SK-N-SH (cell line): ENCODE results near the gene MYH16. TPM values are rescaled to one million over a fixed set of nuclear protein-coding genes. Genes with fewer than 3 reads are reported as not detected.

Source experiments
- CTCF ChIA-PET: fragments of 300-600, 350-600 bp; formaldehyde crosslinking; extraction: SDS; loops from one replicate; lab custom pipeline; 2021; lab: Yijun Ruan, JAX
- POLR2A ChIA-PET: fragments of 350-600 bp; sonication (Branson Sonifier 250); formaldehyde crosslinking; extraction: SDS; loops from one replicate; lab custom pipeline; 2020; ENCODE audit warnings: antibody characterized with exemption, inconsistent platforms; lab: Yijun Ruan, JAX
- DNase-seq: peaks from one replicate; pipeline ENCODE4 v3.0.0; 2012
- H2AFZ ChIP-seq: fragments of 200-600 bp; sonication (generic); 2 replicates; pipeline ENCODE4 v1.8.1; 2016; ENCODE audit warnings: antibody characterized with exemption, mild to moderate bottlenecking, low read depth
- H3F3A ChIP-seq: fragments of 200-600 bp; sonication (generic); replicated peaks from 2 replicates; pipeline ENCODE3; 2016; ENCODE audit warnings: antibody characterized with exemption, mild to moderate bottlenecking; ENCODE audit not compliant: insufficient read depth
- H3K27ac ChIP-seq, 2 experiments: fragments of 200-500 bp in 1 of 2; fragments of 200-600 bp in 1 of 2; sonication (Bioruptor generic) in 1 of 2; sonication (generic), shearing (Covaris generic) in 1 of 2; 2 replicates each; pipeline versions ENCODE4 v1.5.1 to v1.6.1; 2014 to 2016; ENCODE audit warnings: low read depth in 2 of 2, inconsistent platforms in 1 of 2, low read length in 1 of 2, mild to moderate bottlenecking in 1 of 2, mixed read lengths in 1 of 2
- H3K27me3 ChIP-seq: fragments of 200-600 bp; sonication (generic), shearing (Covaris generic); 2 replicates; pipeline ENCODE4 v1.6.1; 2016; ENCODE audit warnings: mixed run types; ENCODE audit not compliant: insufficient read depth
- H3K36me3 ChIP-seq, 2 experiments: fragments of 200-500 bp in 1 of 2; fragments of 200-600 bp in 1 of 2; sonication (Bioruptor generic) in 1 of 2; sonication (generic) in 1 of 2; replicated peaks in 1 of 2; 2 replicates each; pipeline versions ENCODE3 to v1.5.1; 2014 to 2016; ENCODE audit warnings: low read length in 1 of 2, mild to moderate bottlenecking in 1 of 2; ENCODE audit not compliant: insufficient read depth in 2 of 2, control insufficient read depth in 1 of 2
- H3K4me1 ChIP-seq, 2 experiments: fragments of 200-500 bp in 1 of 2; fragments of 200-600 bp in 1 of 2; sonication (Bioruptor generic) in 1 of 2; sonication (generic), shearing (Covaris generic) in 1 of 2; 2 replicates each; pipeline versions ENCODE4 v1.5.1 to v1.6.1; 2014 to 2016; ENCODE audit warnings: low read depth in 1 of 2, low read length in 1 of 2, mixed run types in 1 of 2; ENCODE audit not compliant: insufficient read depth in 2 of 2, control insufficient read depth in 1 of 2
- H3K4me2 ChIP-seq: fragments of 200-600 bp; sonication (generic), shearing (Covaris generic); 2 replicates; pipeline ENCODE4 v1.6.1; 2017; ENCODE audit warnings: mixed run types
- H3K4me3 ChIP-seq, 2 experiments: fragments of 200-500 bp in 1 of 2; fragments of 200-600 bp in 1 of 2; sonication (Bioruptor generic) in 1 of 2; sonication (generic), shearing (Covaris generic) in 1 of 2; 2 replicates each; pipeline versions ENCODE4 v1.5.1 to v1.8.1; 2014 to 2016; ENCODE audit warnings: low read depth in 2 of 2, inconsistent platforms in 1 of 2, low read length in 1 of 2, mild to moderate bottlenecking in 1 of 2, mixed read lengths in 1 of 2, moderate library complexity in 1 of 2
- H3K79me2 ChIP-seq: fragments of 200-600 bp; sonication (generic); 2 replicates; pipeline ENCODE4 v1.8.1; 2017; ENCODE audit warnings: mild to moderate bottlenecking; ENCODE audit not compliant: insufficient read depth
- H3K9ac ChIP-seq: fragments of 200-600 bp; sonication (generic); 2 replicates; pipeline ENCODE4 v1.6.1; 2017; ENCODE audit warnings: mixed run types
- H3K9me2 ChIP-seq: fragments of 200-600 bp; sonication (generic); 2 replicates; pipeline ENCODE4 v1.6.1; 2017; ENCODE audit warnings: mixed run types
- H3K9me3 ChIP-seq: fragments of 200-600 bp; sonication (generic); 2 replicates; pipeline ENCODE4 v1.6.1; 2017; ENCODE audit warnings: mixed run types, mild to moderate bottlenecking, moderate library complexity
- H4K20me1 ChIP-seq: fragments of 200-600 bp; sonication (generic); 2 replicates; pipeline ENCODE4 v1.6.1; 2017; ENCODE audit warnings: mild to moderate bottlenecking, mixed run types; ENCODE audit not compliant: insufficient read depth
- CHD2 ChIP-seq: fragments of 150-350 bp; IDR thresholded peaks from 2 replicates; pipeline ENCODE4 v1.6.1; 2018; ENCODE audit warnings: low read length; ENCODE audit not compliant: partially characterized antibody
- EP300 ChIP-seq, 2 experiments: IDR thresholded peaks; 2 replicates each; pipeline versions ENCODE4 v1.4.0 to v1.6.1; 2012; ENCODE audit warnings: borderline replicate concordance in 1 of 2, low read depth in 1 of 2, low read length in 1 of 2
- FOXJ3 ChIP-seq: sonication (generic); formaldehyde crosslinking; IDR thresholded peaks from 2 replicates; pipeline ENCODE4 v1.5.1; 2020; ENCODE audit warnings: mild to moderate bottlenecking, missing genetic modification reagents
- GABPA ChIP-seq: IDR thresholded peaks from 2 replicates; pipeline ENCODE4 v1.4.0; 2012; ENCODE audit warnings: low read depth, mild to moderate bottlenecking
- GATA2 ChIP-seq: sonication (generic); formaldehyde crosslinking; IDR thresholded peaks from 2 replicates; pipeline ENCODE4 v1.5.0; 2020; ENCODE audit warnings: mild to moderate bottlenecking, missing genetic modification reagents
- JUND ChIP-seq: IDR thresholded peaks from 2 replicates; pipeline ENCODE4 v1.4.0; 2012
- MAX ChIP-seq: IDR thresholded peaks from 2 replicates; pipeline ENCODE4 v1.4.0; 2012; ENCODE audit warnings: low read depth
- NFIC ChIP-seq: IDR thresholded peaks from 2 replicates; pipeline ENCODE4 v1.4.0; 2012; ENCODE audit warnings: borderline replicate concordance
- PBX3 ChIP-seq: IDR thresholded peaks from 2 replicates; pipeline ENCODE4; 2012
- RCOR1 ChIP-seq: fragments of 150-350 bp; IDR thresholded peaks from 2 replicates; pipeline ENCODE4 v1.6.1; 2017; ENCODE audit warnings: antibody characterized with exemption, low read length
- REST ChIP-seq: IDR thresholded peaks from 2 replicates; pipeline ENCODE4 v1.6.1; 2012; ENCODE audit warnings: mild to moderate bottlenecking, low read depth, low read length, moderate library complexity
- RFX5 ChIP-seq: IDR thresholded peaks from 2 replicates; pipeline ENCODE4 v1.6.1; 2012; ENCODE audit warnings: mild to moderate bottlenecking, improper control_type of control experiment, low read length
- RXRA ChIP-seq: IDR thresholded peaks from 2 replicates; pipeline ENCODE4 v1.4.0; 2012; ENCODE audit warnings: low read depth, mild to moderate bottlenecking, borderline replicate concordance
- SIN3A ChIP-seq: IDR thresholded peaks from 2 replicates; pipeline ENCODE4 v1.6.1; 2012; ENCODE audit warnings: low read depth, mild to moderate bottlenecking, low read length, moderate library complexity, borderline replicate concordance
- SMC3 ChIP-seq: IDR thresholded peaks from 2 replicates; pipeline ENCODE4 v1.6.1; 2012; ENCODE audit warnings: low read depth, low read length, improper control_type of control experiment
- TAF1 ChIP-seq: IDR thresholded peaks from 2 replicates; pipeline ENCODE4 v1.6.1; 2012; ENCODE audit warnings: low read depth, mild to moderate bottlenecking, low read length, moderate library complexity, borderline replicate concordance
- TCF12 ChIP-seq: IDR thresholded peaks from 2 replicates; pipeline ENCODE4 v1.4.0; 2012
- TEAD4 ChIP-seq: IDR thresholded peaks from 2 replicates; pipeline ENCODE4 v1.4.0; 2012; ENCODE audit warnings: mild to moderate bottlenecking, borderline replicate concordance; ENCODE audit not compliant: insufficient read depth
- USF2 ChIP-seq: fragments of 150-350 bp; IDR thresholded peaks from 2 replicates; pipeline ENCODE4 v1.6.1; 2017; ENCODE audit warnings: antibody characterized with exemption, low read length, low read depth, borderline replicate concordance
- YY1 ChIP-seq: IDR thresholded peaks from 2 replicates; pipeline ENCODE4 v1.4.0; 2012; ENCODE audit warnings: low read depth, mild to moderate bottlenecking
- WGBS: methylation state at CpG from one replicate; pipeline ENCODE4 v1.1.6; 2017; ENCODE audit warnings: low lambda C conversion rate; 5-methylcytosine and 5-hydroxymethylcytosine counted together
- polyA plus RNA-seq, 3 experiments: library from polyadenylated mRNA; depleted of rRNA; stranded (reverse); fragments of >200 nt; gene quantifications; 2 replicates each; pipeline ENCODE4 v1.2.3, GENCODE V29; 2012

The MYH16 gene
- polyA plus RNA-seq, 1 of the 3 experiments (the other 2 are of a cell fraction): 0.41 TPM

GRCh38 chr7:99255463-99255862, 17.2 kb upstream of the MYH16 start:
- H4K20me1 ChIP-seq: no peaks in the 10 kb centered on the region
- no peaks in the 10 kb centered on the region for H3K36me3 ChIP-seq
- H3K4me1 ChIP-seq: no peaks in the 10 kb centered on the region
- POLR2A ChIA-PET: no interaction called here
- no peaks in the 10 kb centered on the region for H3F3A ChIP-seq
- H3K79me2 ChIP-seq: no peaks in the 10 kb centered on the region
- H3K27ac ChIP-seq: no peak overlapping the region
- H3K27me3 ChIP-seq: no peaks in the 10 kb centered on the region
- no peaks in the 10 kb centered on the region for H3K9me2 ChIP-seq
- TF ChIP-seq FOXJ3 (CRISPR knock-in tag) (no peak), YY1 (no peak), RFX5 (no peak), NFIC (no peak), RCOR1 (no peak), USF2 (no peak), TCF12 (no peak), REST (no peak), TAF1 (no peak), JUND (no peak), PBX3 (no peak), GATA2 (no peak), EP300 (IDR thresholded peaks at IDR 0.05; ENCODE audit: borderline replicate concordance in 1 of 2, low read depth in 1 of 2, low read length in 1 of 2) (no peak), SMC3 (no peak), CHD2 (no peak), SIN3A (no peak), GABPA (no peak), RXRA (no peak), TEAD4 (no peak), MAX (no peak)
- H3K4me2 ChIP-seq: no peak overlapping the region
- no peak overlapping the region for H3K9ac ChIP-seq
- H3K9me3 ChIP-seq: no peaks in the 10 kb centered on the region
- WGBS: 63% methylated on average over 4 of the region's 4 CpGs
- CTCF ChIA-PET: interaction anchor here (0.8 kb wide), 1 partner anchor 215 kb away, joined by 3 read pairs; no protein-coding TSS in a partner anchor
- DNase-seq: no peak
- no peak overlapping the region for H3K4me3 ChIP-seq
- no peak overlapping the region for H2AFZ ChIP-seq
